ENCODE data around the gene FAM219A.
"Not testable (repeated sequence)": the region's sequence is repeated elsewhere in the genome, so short reads cannot be mapped to it uniquely, and the experiment has no call there.

Gene FAM219A

GRCh38 chr9:34451135-34451534 is 7.2 kb downstream of the FAM219A start:
- Histone ChIP-seq H4K20me1 (peaks cover 100% of the 10 kb centered on the region), H3K27ac (no peak overlapping the region), H3K36me3 (no peaks in the 10 kb centered on the region)

GRCh38 chr9:34450644-34451043 is 7.7 kb downstream of the FAM219A start:
- peaks cover 100% of the 10 kb centered on the region for H4K20me1 ChIP-seq
- H3K9me3 ChIP-seq: no peaks in the 10 kb centered on the region
- H3K36me3 ChIP-seq: no peaks in the 10 kb centered on the region
- no peak for TF ChIP-seq Cebpa-rat (IDR thresholded peaks at IDR 0.05)
- no peak overlapping the region for H3K27ac ChIP-seq
- H3K4me2 ChIP-seq: no peak overlapping the region
- no peak overlapping the region for H3K9ac ChIP-seq
- peaks cover 35% of the 10 kb centered on the region for H3K4me1 ChIP-seq
- no peak overlapping the region for H3K4me3 ChIP-seq
- H3K27me3 ChIP-seq: no peaks in the 10 kb centered on the region

More at GRCh38 chr9:34451135-34451534, 7.2 kb downstream of the FAM219A start:
- no peak for TF ChIP-seq Cebpa-rat (IDR thresholded peaks at IDR 0.05)
- H3K4me2 ChIP-seq: no peak overlapping the region
- no peak overlapping the region for H3K9ac ChIP-seq
- no peaks in the 10 kb centered on the region for H3K27me3 ChIP-seq
- H3K4me3 ChIP-seq: no peak overlapping the region
- no peaks in the 10 kb centered on the region for H3K9me3 ChIP-seq
- peaks cover 40% of the 10 kb centered on the region for H3K4me1 ChIP-seq

DNA sequence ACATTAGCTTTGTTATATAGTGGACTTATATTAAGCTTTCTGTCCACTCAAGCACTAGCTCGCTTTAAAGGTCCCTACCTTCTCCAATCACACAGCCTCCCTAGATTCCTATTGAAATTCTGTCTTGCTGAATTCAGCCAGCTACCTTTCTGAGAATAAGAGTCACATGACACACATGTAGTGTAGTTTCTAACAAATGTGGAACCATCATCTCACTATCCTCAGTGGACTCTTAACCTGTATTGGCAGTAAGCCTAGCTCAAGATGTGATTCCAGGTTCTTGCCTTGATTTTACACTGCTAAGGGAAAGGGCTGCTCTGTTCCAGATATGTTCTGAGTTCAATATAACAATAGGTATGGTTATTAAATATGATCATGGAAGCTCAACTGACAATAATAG is 11.4 kb downstream of the FAM219A start:
- peaks cover 98% of the 10 kb centered on the region for H4K20me1 ChIP-seq
- H3K36me3 ChIP-seq: 0 out of 2 replicates have a peak, but pooled peaks cover 7% of the 10 kb centered on the region
- no peaks in the 10 kb centered on the region for H3K27me3 ChIP-seq
- no peak overlapping the region for H3K9ac ChIP-seq
- H3K4me1 ChIP-seq: peaks cover 35% of the 10 kb centered on the region
- no peaks in the 10 kb centered on the region for H3K9me3 ChIP-seq
- H3K4me3 ChIP-seq: no peak overlapping the region
- H3K27ac ChIP-seq: no peak overlapping the region
- no peak for TF ChIP-seq Cebpa-rat (IDR thresholded peaks at IDR 0.05)
- H3K4me2 ChIP-seq: no peak overlapping the region

GRCh38 chr9:34446468-34446891 is 11.9 kb downstream of the FAM219A start:
- no peak for TF ChIP-seq Cebpa-rat (IDR thresholded peaks at IDR 0.05)
- Histone ChIP-seq H4K20me1 (peaks cover 98% of the 10 kb centered on the region), H3K4me2 (no peak overlapping the region), H3K9me3 (no peaks in the 10 kb centered on the region), H3K9ac (no peak overlapping the region), H3K27ac (no peak overlapping the region), H3K4me3 (no peak overlapping the region), H3K4me1 (peaks cover 35% of the 10 kb centered on the region), H3K36me3 (0 out of 2 replicates have a peak, but pooled peaks cover 7% of the 10 kb centered on the region), H3K27me3 (no peaks in the 10 kb centered on the region)

DNA sequence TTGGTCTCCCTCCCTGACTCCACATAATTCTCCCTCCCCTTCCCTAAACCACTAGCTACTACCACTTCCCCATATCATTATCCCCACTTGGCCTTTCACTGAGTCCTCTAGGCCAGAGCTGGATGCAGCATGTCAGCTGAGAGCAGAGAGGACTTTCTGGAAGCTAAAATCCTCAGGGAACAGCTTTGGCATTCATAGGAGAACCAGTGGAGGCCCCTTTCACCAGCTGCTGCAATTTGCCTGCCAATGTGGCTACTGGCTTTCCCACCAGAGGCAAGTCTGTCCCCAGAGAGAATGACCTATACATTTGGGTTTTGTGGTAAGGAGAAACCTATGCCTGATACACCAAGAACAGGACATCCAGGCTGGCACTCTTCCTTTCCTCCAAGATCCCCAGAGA is 14.4 kb downstream of the FAM219A start:
- no peak for TF ChIP-seq Cebpa-rat (IDR thresholded peaks at IDR 0.05)
- Histone ChIP-seq H3K36me3 (0 out of 2 replicates have a peak, but pooled peaks cover 18% of the 10 kb centered on the region), H3K27me3 (no peaks in the 10 kb centered on the region), H4K20me1 (peaks cover 98% of the 10 kb centered on the region), H3K27ac (no peak overlapping the region), H3K4me1 (peaks cover 51% of the 10 kb centered on the region), H3K9ac (no peak overlapping the region), H3K4me2 (peak overlapping the region; percentile 62), H3K4me3 (no peak overlapping the region), H3K9me3 (no peaks in the 10 kb centered on the region)

DNA sequence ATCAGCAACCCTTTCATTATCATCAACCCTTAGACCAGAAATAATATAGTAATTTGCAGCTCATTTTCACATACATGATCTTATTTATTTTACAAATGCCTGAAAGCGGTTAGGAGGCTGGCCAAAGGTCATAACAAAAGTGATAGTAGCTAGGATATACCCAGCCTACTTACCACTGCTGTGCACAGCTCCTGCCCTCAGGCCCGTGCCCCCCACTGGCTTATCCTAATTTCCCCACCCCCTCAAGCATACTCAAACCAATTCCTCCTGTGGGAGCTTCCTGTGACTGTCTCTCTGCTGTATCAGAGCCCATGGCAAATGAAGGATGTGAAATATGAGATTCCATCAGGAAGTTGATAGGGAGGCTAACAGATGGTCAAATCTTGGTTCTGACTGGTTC is 14.8 kb downstream of the FAM219A start:
- Histone ChIP-seq H3K4me1 (peaks cover 51% of the 10 kb centered on the region), H3K9me3 (no peaks in the 10 kb centered on the region), H3K27me3 (no peaks in the 10 kb centered on the region), H3K4me2 (peak overlapping the region; percentile 62), H3K4me3 (no peak overlapping the region), H3K9ac (no peak overlapping the region), H3K36me3 (0 out of 2 replicates have a peak, but pooled peaks cover 22% of the 10 kb centered on the region), H3K27ac (no peak overlapping the region; the same call in 1 of the 2 replicates), H4K20me1 (peaks cover 94% of the 10 kb centered on the region)
- no peak for TF ChIP-seq Cebpa-rat (IDR thresholded peaks at IDR 0.05)

DNA sequence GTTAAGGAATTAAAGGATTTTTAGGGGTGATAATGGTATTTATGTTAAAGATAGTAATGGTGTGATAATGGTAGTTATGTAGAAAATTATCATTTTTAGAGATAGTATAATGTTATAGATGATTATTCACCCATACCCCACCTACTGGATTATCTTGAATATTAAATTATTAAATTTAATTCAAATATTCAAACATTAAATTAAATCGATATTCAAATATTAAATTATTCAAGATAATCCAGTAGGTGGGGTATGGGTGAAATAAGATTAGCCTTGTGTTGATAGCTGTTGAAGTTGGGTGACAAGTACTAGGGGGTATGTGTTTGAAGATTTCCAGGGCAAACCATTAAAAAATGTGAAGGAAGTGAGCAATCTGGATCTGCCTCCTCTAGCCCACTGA is 15.6 kb downstream of the FAM219A start:
- Histone ChIP-seq H3K4me3 (no peak overlapping the region), H4K20me1 (peaks cover 93% of the 10 kb centered on the region), H3K27ac (no peak overlapping the region), H3K9ac (no peak overlapping the region), H3K4me2 (peak overlapping the region; percentile 62; the same call in 1 of the 2 replicates), H3K27me3 (no peaks in the 10 kb centered on the region), H3K36me3 (peaks cover 30% of the 10 kb centered on the region; the same call in 1 of the 2 replicates), H3K4me1 (peaks cover 51% of the 10 kb centered on the region), H3K9me3 (no peaks in the 10 kb centered on the region)
- TF ChIP-seq Cebpa-rat (IDR thresholded peaks at IDR 0.05): no peak

DNA sequence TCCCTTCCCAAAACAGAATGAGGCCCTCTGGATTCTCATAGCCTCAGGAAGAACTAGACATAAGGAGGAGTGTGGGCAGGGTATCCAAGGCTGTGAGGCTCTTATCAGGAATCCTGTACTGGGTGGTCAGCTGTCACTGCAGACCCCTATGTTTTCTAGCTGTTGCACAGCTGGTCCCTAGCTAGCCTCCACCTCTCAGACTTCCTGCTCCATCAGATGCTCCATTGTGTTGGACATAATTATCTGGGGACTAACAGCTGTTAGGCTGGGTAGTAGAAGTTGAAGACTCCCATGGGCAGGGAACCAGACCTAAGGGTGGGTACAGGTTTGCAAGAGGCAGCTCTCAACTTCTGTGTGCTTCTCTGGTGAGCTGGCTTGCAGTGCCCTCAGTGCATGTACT is 18.4 kb downstream of the FAM219A start:
- peaks cover 51% of the 10 kb centered on the region for H3K4me1 ChIP-seq
- H3K27ac ChIP-seq: no peak overlapping the region
- H4K20me1 ChIP-seq: peaks cover 93% of the 10 kb centered on the region
- no peak overlapping the region for H3K4me3 ChIP-seq
- H3K27me3 ChIP-seq: no peaks in the 10 kb centered on the region
- H3K4me2 ChIP-seq: peak overlapping the region; percentile 37; the same call in 1 of the 2 replicates
- no peaks in the 10 kb centered on the region for H3K9me3 ChIP-seq
- H3K9ac ChIP-seq: no peak overlapping the region
- TF ChIP-seq Cebpa-rat (IDR thresholded peaks at IDR 0.05): no peak
- peaks cover 32% of the 10 kb centered on the region; the same call in 1 of the 2 replicates for H3K36me3 ChIP-seq

- H3K9ac ChIP-seq, H3K9me3 ChIP-seq, H3K4me3 ChIP-seq, H3K27me3 ChIP-seq, H3K27ac ChIP-seq, H3K4me2 ChIP-seq: not testable (repeated sequence)
- Histone ChIP-seq H3K4me1 (peaks cover 39% of the 10 kb centered on the region), H3K36me3 (peaks cover 31% of the 10 kb centered on the region; the same call in 1 of the 2 replicates), H4K20me1 (peaks cover 93% of the 10 kb centered on the region)
These were observed 19.9 kb downstream of the FAM219A start for GRCh38 chr9:34438465-34438864.

DNA sequence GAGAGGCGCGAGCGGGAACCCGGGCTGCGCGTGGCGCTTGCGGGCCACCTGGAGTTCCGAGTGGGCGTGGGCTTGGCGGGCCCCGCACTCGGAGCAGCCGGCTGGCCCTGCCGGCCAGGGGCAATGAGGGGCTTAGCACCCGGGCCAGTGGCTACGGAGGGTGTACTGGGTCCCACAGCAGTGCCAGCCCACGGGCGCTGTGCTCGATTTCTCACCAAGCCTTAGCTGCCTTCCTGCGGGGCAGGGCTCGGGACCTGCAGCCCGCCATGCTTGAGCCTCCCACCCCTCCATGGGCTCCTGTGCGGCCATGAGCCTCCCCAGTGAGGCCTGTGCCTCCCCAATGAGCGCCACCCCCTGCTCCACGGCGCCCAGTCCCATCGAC is 20.5 kb downstream of the FAM219A start:
- not testable (repeated sequence) for H3K27ac ChIP-seq, H3K4me2 ChIP-seq, H3K27me3 ChIP-seq, H3K9me3 ChIP-seq, H3K4me3 ChIP-seq, H3K9ac ChIP-seq
- Histone ChIP-seq H3K36me3 (peaks cover 31% of the 10 kb centered on the region; the same call in 1 of the 2 replicates), H4K20me1 (peaks cover 93% of the 10 kb centered on the region), H3K4me1 (peaks cover 34% of the 10 kb centered on the region)

Measured in BLaER1 (cell line).